ENCODE measurements around the gene CDKN1C.
A peak's percentile ranks its signal among the peaks of the same experiment; 100 is the strongest.

Gene CDKN1C

DNA sequence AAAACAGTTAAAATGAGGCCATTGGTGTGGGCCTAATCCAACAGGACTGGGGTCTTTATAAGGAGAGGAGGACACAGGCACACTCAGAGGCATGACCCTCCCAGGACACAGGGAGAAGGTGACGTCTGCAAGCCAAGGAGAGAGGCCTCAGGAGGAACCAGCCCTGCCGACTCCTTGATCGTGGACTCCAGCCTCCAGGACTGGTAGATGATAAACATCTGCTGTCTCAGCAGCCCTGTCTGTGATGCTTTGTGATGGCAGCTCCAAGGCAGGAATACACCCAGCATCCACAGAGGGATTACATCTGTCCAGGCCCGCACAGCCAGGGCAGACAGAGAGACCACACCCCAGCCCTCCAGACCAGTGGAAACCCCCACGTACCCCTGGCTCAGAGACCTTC is 18.4 kb downstream of the CDKN1C start:
- no peak for DNase-seq

- no peak for DNase-seq
Observed at GRCh38 chr11:2865922-2866577, 19.5 kb downstream of the CDKN1C start.

DNA sequence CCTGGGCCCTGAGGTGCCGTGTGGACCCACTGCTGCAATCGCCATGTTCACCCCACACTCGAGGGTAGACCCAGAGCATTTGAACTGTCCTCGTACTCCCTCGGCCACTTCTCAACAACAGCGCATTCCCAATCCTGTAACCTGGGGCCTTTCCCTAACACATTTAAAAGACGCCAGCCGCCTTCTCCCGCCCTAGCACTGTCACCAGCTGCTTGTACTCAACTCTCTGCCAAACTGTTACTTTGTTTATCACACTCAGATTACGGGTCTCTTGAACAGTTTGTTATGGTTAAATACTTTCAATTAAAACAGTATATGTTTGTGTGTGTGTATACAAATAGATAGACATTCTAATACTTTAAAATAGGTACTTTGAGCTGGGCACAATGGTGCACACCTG is 20.7 kb downstream of the CDKN1C start:
- DNase-seq, result no peak

DNA sequence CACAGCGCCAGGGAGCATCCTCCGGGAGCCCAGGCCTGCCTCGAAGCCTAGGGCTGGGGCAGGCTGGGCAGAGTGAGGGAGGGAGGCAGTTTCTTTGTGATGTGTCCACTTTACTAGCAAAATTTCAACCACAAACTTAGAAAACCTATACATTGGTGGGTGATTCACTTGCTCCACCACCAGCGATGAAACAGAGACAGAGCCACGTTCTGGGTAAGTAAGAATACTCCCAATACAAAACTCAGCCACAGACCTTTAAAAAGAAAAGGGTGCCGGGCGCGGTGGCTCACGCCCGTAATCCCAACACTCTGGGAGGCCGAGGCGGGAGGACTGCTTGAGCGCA is 22.3 kb downstream of the CDKN1C start:
- DNase-seq, result no peak

GRCh38 chr11:2862395-2863275 is 22.9 kb downstream of the CDKN1C start:
- no peak for DNase-seq

DNA sequence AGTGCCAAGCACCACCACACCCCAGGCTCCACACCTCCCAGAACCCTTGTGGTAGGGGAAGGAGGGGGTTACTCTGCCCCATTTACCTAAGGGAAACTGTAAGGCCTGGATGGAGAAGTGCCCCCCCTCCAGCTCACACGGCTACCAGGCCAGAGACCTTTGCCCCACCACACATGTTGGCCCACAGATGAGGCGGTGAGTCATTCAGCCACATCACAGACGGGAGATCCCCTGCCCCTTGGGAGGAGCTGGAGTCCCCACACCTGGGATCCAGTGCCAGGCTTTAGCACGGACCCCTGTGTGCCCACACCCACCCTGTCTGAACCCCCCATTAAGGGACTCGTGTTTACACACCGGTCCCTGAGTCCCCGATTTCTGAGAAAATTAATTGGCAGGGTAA is 24.9 kb downstream of the CDKN1C start:
- DNase-seq, result peak in 1 of 2 donors; percentile 21

DNA sequence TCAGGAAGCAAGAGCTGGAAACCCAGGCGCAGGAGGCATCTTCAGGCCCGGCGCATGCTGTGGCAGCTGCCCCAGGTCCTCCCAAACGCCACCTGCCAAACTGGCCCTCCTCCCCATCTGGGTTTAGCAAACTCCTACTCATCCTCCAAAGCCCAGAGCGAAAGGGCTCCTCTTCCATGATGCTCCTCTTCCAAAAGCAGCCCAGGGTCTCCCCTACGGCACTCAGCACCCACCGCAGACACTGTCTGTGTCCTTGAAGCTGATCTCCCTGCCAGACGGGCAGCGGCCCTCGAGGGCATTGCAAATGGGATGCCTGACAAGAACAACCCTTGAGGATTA is 25.9 kb downstream of the CDKN1C start:
- DNase-seq, result no peak

DNA sequence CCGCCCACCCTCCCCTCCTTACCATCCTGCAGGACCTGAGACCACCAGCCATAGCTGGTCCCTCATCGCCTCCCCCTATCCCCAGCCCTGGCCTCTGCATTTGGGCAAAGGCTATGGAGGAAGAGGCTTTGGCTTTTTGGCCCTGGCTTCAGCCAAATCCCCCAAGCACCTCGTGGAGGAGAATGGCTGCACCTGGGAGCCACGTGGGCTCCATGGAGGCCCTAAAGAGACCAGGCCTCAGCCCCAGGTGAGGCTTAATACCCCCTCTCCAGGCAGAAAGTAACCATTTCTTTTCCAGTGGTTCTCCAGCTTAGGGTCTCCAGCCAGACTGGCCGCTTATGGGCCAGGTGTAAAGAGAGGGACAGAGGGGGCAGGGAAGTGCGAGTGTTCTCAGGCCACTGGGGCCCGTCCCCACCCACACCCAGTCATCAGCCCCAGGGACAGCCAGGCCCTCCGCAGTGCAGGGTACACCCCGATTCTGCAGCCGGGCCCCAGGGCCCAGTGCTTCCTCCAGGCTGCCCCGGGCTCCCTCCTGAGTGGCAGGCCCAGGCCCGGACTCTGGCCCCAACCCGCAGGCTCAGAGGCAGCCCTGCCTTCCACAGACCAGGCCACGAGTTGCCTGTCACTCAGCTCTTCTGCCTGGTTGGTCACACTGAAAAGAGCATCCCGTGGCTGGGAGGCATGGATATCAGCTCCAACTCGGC is 26.4 kb downstream of the CDKN1C start:
- DNase-seq, result no peak

- DNase-seq, result no peak
Observed at GRCh38 chr11:2857918-2858317, 27.7 kb downstream of the CDKN1C start.

DNA sequence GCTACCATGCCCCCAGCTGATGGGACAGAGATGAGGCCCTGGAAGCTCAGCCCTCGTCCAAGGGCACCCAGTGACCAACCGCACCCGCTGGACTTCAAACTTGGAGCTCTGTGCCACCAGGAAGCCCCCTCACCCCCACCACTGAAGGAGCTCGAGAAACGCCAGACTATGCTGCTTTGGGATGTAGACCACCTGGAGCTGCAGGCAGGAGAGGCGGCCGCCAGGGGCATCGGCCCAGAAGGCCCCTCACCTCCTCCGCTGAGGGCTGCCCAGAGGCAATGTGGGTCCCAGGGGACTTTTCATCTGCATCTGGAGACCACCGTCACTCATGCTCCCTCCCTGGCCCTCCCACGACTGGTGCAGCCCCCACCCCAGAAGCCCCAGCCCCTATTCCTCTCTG is 28.3 kb downstream of the CDKN1C start:
- no peak for DNase-seq

- DNase-seq, result no peak
Observed at GRCh38 chr11:2855162-2855561, 30.4 kb downstream of the CDKN1C start.

DNA sequence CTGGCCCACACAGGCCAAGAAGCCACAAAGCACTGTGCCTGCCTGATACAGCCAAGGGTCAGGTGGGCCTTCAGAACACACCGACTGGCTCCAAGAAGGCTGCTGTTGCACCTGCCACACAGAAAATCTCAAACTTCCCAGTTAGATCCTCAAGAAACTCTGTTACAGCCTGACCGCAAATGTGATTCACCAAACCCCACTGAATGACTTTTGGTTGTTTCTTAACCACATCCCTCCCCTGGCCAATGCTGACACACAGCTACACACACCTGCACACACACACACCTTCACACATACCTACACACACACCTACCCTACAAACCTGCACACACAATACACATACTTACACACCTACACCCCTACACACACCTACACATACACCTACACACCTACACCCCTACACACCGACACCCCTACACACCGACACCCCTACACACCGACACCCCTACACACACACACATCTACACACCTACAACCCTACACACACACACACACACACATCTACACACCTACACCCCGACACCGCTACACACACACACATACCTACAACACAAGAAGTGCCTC is 31.5 kb downstream of the CDKN1C start:
- DNase-seq, result no peak

DNA sequence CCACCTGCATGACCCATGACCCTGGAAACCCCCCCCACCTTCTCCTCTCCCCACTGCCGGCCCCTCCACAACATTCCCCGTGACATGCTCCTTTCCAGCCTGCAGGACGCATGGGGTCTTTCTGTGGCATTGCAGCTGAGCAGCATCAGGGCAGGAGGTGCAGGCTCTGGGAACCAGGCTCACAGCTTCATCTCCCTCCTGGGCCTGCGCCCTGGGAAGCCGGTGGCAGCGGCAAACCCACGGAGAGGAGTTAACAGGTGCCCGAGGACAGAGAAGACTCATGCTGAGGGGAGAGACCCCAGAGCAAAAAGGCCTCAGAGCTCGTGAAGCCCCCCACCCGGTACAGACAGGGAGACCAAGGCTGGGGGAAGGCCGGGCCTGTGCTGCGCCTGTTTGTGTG is 32.2 kb downstream of the CDKN1C start:
- no peak for DNase-seq

GRCh38 chr11:2849994-2850770 is 35.4 kb downstream of the CDKN1C start:
- DNase-seq, result no peak

GRCh38 chr11:2848497-2848896 is 37.1 kb downstream of the CDKN1C start:
- DNase-seq, result no peak

DNA sequence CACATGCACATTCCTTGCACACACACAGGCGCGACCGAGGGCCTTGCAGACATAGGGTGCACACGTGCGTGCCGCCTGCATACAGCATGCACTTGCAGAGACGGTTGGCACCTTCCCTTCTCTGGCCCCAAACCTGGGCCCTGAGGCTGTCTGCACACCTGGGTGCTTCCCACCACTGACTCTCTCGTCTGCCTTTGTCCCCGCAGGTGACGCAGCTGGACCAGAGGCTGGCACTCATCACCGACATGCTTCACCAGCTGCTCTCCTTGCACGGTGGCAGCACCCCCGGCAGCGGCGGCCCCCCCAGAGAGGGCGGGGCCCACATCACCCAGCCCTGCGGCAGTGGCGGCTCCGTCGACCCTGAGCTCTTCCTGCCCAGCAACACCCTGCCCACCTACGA is 38.0 kb downstream of the CDKN1C start:
- DNase-seq, result no peak

DNA sequence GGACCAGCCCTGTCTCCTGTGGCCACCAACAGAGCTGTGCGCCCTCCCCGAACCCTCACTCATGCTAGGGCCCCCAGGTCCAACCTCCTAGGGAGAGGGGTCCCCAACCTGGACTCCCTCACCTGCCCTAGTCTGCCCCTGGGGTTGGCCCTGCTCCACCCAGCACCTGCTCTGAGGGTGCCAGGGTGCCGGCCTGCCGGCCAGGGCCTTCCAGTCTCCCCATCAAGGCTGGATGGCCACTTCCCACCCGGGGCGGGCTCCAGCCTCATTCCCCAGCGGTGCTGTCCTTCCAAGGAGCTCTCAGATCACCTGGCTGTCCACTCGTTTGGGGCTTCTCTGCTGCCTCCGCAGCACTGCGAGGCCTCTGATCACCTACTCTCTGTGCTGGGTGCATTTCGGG is 39.1 kb downstream of the CDKN1C start:
- no peak for DNase-seq

DNA sequence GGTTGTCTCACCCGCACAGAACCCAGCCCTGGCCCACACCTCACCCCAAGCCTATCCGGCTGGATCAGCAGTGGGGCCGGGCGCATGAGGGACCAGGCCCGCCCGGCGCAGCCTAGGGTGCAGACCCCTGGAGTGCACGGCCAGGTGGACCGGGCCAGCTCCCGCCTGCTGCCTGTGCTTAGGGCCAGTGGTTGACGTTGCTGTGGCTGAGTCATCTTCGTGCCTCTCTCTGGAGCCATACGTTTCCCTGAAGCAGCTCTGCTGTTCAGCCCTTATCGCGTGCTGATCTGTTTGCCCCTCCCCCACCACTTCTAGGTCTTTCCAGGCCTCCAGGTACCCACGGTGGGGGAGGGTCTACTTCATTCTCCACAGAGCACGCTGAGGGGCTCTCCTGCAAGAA is 39.5 kb downstream of the CDKN1C start:
- no peak for DNase-seq

DNA sequence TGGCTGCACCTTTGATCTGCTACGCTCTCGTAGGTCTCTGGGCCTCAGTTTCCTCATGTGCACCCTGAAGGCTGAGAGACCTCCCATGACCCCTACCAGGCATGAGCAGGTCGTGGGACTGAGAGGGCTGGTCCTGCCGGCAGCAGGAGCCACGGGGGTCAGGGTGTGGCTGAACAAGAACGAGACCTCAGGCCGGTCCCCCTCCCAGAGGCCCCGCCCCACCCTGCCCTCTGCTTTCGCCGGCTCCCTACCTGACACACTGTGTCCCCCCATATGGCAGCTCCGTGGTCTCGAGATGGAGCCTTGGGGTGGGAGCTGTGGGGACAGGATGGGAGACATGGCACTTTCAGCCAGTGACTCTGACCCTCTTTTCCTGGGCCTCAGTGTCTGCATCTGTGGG is 40.6 kb downstream of the CDKN1C start:
- DNase-seq, result no peak

DNA sequence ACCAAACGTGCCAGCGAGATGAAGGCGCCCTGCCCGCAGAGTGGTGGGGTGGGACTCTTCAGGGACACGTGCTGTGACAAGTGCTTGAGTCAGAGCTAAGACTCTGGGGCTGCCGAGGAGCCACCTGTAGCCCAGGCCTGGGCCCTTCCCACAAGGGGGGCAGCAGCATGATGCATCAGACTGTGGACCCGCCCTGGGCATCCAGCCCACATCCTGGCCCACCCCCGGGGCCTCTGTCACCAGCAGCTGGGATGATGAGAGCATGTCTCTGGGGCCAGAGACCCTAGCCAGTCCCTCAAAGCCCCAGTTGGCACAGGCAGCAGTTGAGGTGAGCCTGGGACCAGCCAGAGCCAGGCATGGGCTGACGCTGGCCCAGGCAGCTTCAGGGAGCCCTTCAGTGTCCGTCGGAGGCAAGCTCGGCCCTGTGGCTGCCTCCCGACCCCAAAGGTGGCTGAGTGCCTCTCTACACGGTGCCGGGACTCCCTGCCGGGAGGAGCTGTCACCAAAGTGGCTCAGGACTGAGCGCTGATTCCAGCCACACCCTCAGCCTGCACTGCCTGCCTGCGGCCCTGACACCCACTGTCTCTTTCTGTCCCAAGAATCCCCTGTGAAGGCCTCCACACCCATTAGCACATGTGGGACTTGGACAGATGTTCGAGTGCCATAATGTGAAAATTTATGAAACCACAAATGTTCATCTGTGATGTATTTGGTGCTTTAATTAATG is 41.3 kb downstream of the CDKN1C start:
- DNase-seq, result no peak

GRCh38 chr11:2843551-2843950 is 42.0 kb downstream of the CDKN1C start:
- DNase-seq, result no peak

DNA sequence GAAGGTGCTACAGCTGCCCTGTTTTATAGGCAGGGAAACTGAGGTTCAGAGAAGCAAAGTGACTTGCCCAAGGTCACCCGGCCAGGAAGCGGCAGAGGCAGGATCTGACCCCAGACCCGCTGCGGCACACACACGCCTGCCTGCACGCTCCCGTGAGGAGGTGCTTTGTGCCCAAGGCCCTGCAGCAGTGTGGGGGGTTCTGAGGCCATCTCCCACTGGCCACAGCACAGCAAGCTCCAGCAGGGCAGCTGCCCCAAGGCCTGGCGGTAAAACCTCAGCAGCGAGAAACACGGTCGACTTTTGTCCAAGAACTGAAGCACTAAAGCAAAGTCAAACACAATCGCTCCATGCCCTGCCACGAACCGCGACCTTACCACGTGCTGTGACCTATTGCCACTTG is 42.7 kb downstream of the CDKN1C start:
- DNase-seq, result no peak

All from stimulated activated CD4-positive, alpha-beta T cell treated with anti-CD3 and anti-CD28 coated beads, Interleukin-2, amount 100 ng/mL, for 24 hours (primary cell).